SK-N-MC (cell line): Measurements from ENCODE around the gene ARHGEF17.

ENCODE experiments used
- DNase-seq: peaks from one replicate; pipeline ENCODE4 v3.0.0-alpha.2; 2011; ENCODE audit warnings: low read depth, low spot score
- H3K27ac ChIP-seq: fragments of 200-600 bp; sonication (generic); 2 replicates; pipeline ENCODE4 v1.5.1; 2016; ENCODE audit warnings: mixed run types
- H3K36me3 ChIP-seq: fragments of 200-600 bp; sonication (generic); 2 replicates; pipeline ENCODE4 v1.6.1; 2017; ENCODE audit warnings: antibody characterized with exemption, low read length, mixed read lengths; ENCODE audit not compliant: insufficient read depth
- H3K4me3 ChIP-seq: fragments of 200-600 bp; sonication (generic); 2 replicates; pipeline ENCODE4 v1.5.1; 2016
- H3K9ac ChIP-seq: fragments of 200-600 bp; sonication (generic); 2 replicates; pipeline ENCODE4 v1.8.0; 2017; ENCODE audit warnings: mixed run types, mixed read lengths; ENCODE audit not compliant: insufficient read length
- H3K9me3 ChIP-seq: fragments of 200-600 bp; sonication (generic); 2 replicates; pipeline ENCODE4 v1.6.1; 2017; ENCODE audit warnings: low read depth, mild to moderate bottlenecking, antibody characterized with exemption, low read length, moderate library complexity, mixed read lengths
- EZH2 ChIP-seq: fragments of 200-600 bp; sonication (generic); IDR thresholded peaks from one replicate; pipeline ENCODE4 v1.6.1; 2017; ENCODE audit warnings: antibody characterized with exemption
- FOXP2 ChIP-seq: optimal IDR thresholded peaks from 2 replicates; pipeline ENCODE3; 2011; ENCODE audit warnings: mild to moderate bottlenecking, moderate library complexity; ENCODE audit not compliant: insufficient read depth; ENCODE audit errors: extremely low read length, control extremely low read depth
- POLR2AphosphoS5 ChIP-seq: IDR thresholded peaks from 2 replicates; pipeline ENCODE4 v1.6.1; 2012; ENCODE audit warnings: mild to moderate bottlenecking, low read depth, low read length, borderline replicate concordance

Gene ARHGEF17

GRCh38 chr11:73395297-73396208 is 87.5 kb downstream of the ARHGEF17 start:
- no peak for DNase-seq
- no peak overlapping the region for H3K27ac ChIP-seq
- no peaks in the 10 kb centered on the region for H3K9me3 ChIP-seq
- no peak overlapping the region for H3K4me3 ChIP-seq
- no peak overlapping the region for H3K9ac ChIP-seq
- TF ChIP-seq POLR2AphosphoS5 (no peak), EZH2 (no peak), FOXP2 (no peak)
- no peaks in the 10 kb centered on the region for H3K36me3 ChIP-seq

- Histone ChIP-seq H3K4me3 (no peak overlapping the region), H3K36me3 (no peaks in the 10 kb centered on the region), H3K9ac (no peak overlapping the region), H3K9me3 (no peaks in the 10 kb centered on the region), H3K27ac (no peak overlapping the region)
- DNase-seq, result no peak
- TF ChIP-seq FOXP2 (no peak), EZH2 (no peak), POLR2AphosphoS5 (no peak)
Observed at GRCh38 chr11:73396251-73396930, 88.3 kb downstream of the ARHGEF17 start.

DNA sequence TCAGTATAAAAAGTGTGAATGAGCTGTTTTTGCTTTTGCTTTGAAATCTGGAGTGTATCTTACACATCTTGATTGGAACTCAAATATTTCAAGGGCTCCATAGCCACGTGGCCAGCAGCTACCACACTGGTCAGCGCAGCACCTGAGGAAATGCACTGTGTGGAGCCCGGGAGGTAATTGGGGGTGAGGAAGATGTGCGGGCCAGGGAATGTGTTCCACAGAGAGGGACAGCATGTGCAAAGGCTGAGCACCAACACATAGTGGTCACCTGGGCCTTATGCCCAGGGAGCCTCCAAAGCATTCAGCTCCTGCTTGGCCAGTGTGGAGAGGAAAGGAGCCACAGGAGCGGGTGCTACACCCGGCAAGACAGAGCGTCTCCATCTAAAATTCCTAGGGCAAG is 88.9 kb downstream of the ARHGEF17 start:
- Histone ChIP-seq H3K27ac (no peak overlapping the region), H3K9me3 (no peaks in the 10 kb centered on the region), H3K36me3 (no peaks in the 10 kb centered on the region), H3K4me3 (no peak overlapping the region), H3K9ac (no peak overlapping the region)
- DNase-seq, result no peak
- TF ChIP-seq POLR2AphosphoS5, result no peak
- TF ChIP-seq EZH2, result no peak
- TF ChIP-seq FOXP2, result no peak

DNA sequence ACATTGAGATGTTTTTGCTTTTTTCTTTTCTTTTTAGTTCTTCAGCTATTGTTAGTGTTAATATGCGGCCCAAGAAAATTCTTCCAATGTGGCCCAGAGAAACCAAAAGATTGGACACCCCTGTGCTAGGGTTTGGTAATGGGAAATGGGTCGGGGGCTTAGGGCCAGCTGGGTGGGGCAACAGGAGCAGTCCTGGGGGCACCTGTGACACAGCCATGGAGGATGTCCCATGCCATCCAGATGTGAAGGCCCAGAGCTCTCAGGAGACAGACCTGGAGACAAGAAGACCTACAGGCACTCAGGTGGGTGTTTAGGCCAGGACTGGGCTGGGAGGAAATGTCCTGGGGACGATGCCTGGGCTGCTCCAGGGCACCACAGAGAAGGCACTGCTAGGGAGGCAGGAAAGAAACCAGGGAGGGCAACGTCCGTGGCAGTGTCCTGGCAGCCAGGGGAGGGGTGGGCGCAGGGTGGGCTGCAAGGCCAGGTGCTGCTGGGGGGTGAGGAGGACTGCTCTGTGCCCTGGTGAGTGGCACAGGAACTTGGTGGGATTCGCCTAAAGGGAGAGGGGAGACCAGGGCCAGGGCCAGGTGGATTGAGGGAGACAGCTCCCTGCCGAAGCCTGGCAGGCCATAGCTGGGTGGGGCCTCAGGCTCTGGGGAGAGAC is 89.5 kb downstream of the ARHGEF17 start:
- TF ChIP-seq FOXP2 (no peak), EZH2 (no peak), POLR2AphosphoS5 (no peak)
- DNase-seq, result no peak
- Histone ChIP-seq H3K4me3 (no peak overlapping the region), H3K36me3 (no peaks in the 10 kb centered on the region), H3K9ac (no peak overlapping the region), H3K9me3 (no peaks in the 10 kb centered on the region), H3K27ac (no peak overlapping the region)

DNA sequence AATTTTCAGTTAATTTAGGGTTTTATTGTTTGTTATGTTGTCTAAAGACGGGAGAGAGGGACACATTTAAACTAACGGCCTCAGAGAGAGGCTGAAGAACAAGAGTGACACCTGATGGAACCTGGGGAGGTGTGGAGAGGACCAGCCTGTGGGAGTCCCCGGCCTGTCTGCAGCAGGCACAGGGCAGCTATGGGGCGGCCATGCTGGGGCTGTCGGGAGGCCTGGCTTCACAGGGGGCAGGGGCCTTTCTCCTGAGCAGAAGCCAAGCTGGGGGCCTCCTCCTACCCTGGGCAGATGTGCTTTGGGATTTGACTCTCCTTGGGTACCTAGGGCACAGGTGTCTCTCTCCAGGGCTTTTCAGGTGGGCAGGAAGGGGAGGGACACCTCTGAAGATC is 90.1 kb downstream of the ARHGEF17 start:
- DNase-seq, result no peak
- H3K9ac ChIP-seq, result no peak overlapping the region
- H3K4me3 ChIP-seq, result no peak overlapping the region
- TF ChIP-seq FOXP2 (no peak), POLR2AphosphoS5 (no peak), EZH2 (no peak)
- no peak overlapping the region for H3K27ac ChIP-seq
- H3K36me3 ChIP-seq, result no peaks in the 10 kb centered on the region
- no peaks in the 10 kb centered on the region for H3K9me3 ChIP-seq

GRCh38 chr11:73398721-73399120 is 90.6 kb downstream of the ARHGEF17 start:
- no peak overlapping the region for H3K9ac ChIP-seq
- H3K27ac ChIP-seq, result no peak overlapping the region
- no peaks in the 10 kb centered on the region for H3K9me3 ChIP-seq
- no peak overlapping the region for H3K4me3 ChIP-seq
- H3K36me3 ChIP-seq, result no peaks in the 10 kb centered on the region
- no peak for DNase-seq
- no peak for TF ChIP-seq POLR2AphosphoS5
- TF ChIP-seq FOXP2, result no peak
- no peak for TF ChIP-seq EZH2

GRCh38 chr11:73399159-73399590 is 91.1 kb downstream of the ARHGEF17 start:
- H3K27ac ChIP-seq, result no peak overlapping the region
- H3K4me3 ChIP-seq, result no peak overlapping the region
- no peaks in the 10 kb centered on the region for H3K36me3 ChIP-seq
- no peaks in the 10 kb centered on the region for H3K9me3 ChIP-seq
- no peak for DNase-seq
- no peak for TF ChIP-seq POLR2AphosphoS5
- no peak for TF ChIP-seq FOXP2
- TF ChIP-seq EZH2, result no peak
- H3K9ac ChIP-seq, result no peak overlapping the region

GRCh38 chr11:73399636-73400035 is 91.6 kb downstream of the ARHGEF17 start:
- no peak overlapping the region for H3K9ac ChIP-seq
- H3K27ac ChIP-seq, result no peak overlapping the region
- no peaks in the 10 kb centered on the region for H3K9me3 ChIP-seq
- no peak for DNase-seq
- no peaks in the 10 kb centered on the region for H3K36me3 ChIP-seq
- no peak for TF ChIP-seq POLR2AphosphoS5
- no peak for TF ChIP-seq FOXP2
- no peak overlapping the region for H3K4me3 ChIP-seq
